Fibroblast of peridontal ligament (primary cell): Measurements from ENCODE around the gene MGME1.

Experiments
- DNase-seq: peaks from one replicate; pipeline ENCODE4 v3.0.0-alpha.2; 2010; ENCODE audit errors: extremely low read depth

Gene MGME1, protein sequence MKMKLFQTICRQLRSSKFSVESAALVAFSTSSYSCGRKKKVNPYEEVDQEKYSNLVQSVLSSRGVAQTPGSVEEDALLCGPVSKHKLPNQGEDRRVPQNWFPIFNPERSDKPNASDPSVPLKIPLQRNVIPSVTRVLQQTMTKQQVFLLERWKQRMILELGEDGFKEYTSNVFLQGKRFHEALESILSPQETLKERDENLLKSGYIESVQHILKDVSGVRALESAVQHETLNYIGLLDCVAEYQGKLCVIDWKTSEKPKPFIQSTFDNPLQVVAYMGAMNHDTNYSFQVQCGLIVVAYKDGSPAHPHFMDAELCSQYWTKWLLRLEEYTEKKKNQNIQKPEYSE

DNA sequence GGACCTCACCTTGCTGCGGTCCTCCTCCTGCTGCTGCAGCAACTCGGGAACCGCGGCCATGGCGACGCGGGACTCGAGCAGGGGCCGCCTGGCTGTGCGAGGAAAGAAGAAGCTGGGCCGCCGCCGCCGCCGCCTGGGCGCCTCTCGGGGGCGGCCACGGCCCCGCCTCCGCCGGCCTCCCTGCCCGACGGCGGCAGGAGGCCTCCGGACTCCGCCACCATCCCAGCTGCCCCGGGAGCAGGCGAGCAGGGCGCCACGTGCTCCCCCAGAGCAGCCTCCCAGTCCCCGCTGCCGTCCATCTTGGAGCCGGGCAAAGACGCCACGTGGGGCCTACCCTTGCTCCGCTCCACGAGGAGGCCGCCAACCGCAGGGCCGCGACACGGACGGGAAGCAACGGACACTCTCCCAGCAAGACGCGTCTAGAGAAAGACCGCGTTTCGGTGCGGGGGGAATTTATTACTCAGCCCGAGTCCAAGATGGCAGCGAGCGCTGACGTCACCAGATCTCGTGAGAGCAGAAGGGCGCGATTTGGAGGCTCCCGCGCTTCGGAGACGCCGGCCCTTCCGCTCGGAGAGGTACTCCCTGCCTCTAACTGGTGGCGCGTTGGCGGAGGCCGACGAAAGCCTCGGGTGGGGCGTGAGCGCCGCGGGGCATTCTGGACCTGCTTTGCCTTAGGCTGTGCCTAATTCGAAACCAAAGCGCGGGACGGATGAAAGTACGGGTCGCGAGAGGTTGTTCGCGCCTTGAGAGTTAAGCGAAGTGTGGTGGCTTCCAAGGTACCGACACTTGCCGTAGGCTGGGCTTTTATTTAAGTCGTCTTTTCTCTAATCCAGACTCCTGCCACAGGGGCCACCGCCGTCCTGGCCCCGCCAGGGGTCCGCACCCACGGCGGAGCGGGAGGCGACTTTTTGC lies at the start of gene MGME1, which contains the start of gene SNX5:
Gene MGME1, plus strand, starts transcription at position 653 of the 912 bp plus-strand sequence. CDS start 842 bp downstream, outside the sequence.
Gene SNX5, minus strand, starts transcription at position 429 of the 912 bp plus-strand sequence. Its CDS starts 369 bp downstream, at position 60.
- peak; percentile 99 for DNase-seq

DNA sequence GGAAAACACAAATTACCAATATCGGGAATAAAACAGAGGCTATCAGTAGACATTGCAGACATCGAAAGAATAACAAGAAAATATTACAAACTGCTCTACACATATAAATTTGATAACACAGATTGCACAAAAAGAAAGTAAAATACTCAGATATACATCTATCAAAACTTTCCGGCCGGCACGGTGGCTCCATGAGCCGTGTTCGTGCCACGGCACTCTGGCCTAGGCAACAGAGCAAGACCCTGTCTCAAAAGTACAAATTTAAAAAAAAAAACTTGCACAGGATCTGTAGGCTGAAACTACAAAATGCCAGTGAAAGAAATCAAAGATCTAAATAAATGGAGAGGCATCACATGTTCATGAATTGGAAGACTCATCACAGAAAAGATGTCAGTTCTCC lies 49.7 kb upstream of the MGME1 start:
- DNase-seq = no peak

DNA sequence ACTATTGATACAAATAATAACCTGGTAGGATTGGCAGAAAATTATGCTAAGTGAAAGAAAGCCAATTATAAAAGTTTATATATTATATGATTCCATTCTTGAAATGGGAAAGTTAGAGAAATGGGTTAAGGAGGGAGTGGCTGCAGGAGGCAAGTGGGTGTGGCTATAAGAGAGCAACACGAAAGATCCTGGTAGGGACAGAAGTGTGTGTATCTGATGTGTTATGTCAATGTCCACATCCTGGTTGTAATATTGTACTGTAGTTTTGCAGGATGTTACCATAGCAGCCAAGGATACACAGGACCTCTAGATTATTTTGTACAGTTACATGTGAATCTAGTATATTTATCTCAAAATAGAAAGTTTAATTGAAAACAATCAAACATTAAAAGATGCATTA lies 47.0 kb upstream of the MGME1 start:
- DNase-seq = no peak

DNA sequence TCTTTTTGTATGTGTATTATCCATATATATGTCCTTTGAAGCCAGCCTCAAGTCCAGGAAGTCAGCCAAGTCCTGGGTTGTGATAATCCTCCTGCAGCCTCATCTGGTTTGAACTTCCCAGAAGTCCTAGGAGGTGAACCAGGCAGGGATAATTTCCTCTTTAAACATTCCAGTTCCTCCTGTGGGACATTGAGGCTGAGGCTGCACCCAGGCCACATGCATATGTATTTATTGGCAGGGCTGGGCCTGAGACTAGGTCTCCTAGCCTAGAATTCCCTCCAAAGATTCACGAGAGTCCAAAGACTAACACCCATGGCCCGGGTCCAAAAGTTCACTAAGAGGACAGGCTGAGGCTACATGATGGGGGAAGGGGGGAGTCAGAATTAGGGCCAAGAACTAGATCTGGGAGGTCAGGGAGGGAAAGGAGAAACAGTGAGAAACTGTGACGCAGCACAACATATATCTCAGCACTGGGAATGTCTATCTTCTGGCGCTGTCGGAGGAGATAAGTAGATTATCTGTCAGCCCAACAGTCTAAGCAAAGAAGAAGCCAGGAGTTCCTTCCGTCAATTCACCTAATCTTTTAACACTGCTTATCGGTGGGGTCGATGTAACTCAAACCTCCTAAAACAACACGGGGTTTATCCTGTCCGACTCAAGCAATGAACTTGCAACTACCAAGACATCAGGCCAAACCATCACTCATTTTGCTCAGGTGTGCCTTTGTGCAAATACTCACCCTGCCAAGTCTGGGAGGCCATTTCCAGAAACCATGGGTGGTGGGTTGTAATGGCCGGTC lies 43.5 kb upstream of the MGME1 start:
- peak; percentile 40 for DNase-seq

DNA sequence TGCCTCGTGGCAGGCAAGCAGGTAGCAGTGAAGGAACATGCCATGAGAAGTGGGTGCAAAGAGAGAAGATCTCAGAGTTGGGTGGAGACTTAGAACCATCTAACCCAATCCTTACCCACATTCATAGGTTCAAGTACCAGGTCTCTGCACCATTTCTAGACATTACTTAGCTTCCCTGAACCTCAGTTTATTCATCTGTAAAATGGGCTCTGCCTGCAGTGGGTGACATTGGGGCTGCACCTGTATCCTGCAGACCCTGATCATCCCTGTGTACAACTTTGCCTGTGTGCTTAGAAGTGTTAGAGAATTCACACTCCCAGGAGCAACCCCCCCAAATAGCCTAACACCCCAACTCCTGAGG lies 42.9 kb upstream of the MGME1 start:
- DNase-seq = no peak

DNA sequence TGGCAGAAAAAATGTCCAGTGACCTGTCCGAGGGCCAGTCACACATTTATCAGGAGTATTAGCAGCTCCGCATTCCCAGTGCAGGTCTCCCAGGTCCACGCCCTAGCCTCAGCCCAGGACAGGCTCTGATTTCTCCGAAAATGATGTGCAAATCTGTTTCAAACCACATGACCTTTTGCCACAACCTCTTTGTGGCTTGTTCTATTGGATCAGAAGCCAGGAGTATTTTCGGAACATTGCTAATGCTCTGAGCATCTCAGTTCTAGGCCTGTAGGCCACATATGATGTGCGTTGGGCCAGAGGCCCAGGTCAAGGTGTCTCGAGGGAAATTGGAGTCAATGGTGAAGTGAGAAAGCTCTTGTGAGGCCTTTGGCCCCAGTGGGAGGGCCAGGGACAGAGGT lies 40.6 kb upstream of the MGME1 start:
- DNase-seq = no peak

DNA sequence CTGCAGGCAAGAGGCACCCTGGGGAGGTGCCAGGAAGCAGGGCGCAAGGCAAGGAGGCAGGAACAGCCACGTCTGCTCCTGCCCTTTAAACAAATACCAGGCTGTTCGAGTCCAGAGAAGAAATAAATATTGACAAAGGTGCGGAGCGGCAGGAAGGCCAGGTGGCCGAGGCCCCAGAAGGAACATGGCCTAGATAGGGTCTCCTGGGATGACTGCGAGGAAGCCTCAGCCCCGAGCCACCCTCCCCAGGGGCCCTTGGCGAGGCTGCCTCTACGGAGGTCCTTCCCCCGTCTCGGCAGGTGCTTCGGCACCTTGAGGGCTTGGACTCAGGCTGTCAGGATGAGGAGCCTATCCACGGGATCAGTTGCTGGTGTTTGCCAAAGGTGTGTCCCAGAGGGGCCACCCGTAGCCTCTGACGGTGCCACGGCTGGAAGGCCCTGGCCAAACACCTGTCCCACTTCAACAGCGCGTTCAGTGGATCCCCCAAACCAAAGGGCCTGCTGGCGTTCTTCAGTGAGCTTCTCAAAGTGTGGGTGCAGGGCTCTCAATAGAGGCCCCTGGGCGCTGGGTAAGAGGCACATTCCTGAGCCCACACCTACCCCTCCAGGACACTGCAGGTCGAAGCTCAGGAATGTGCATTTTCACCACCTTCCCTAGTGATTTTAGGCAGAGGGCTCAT lies 40.0 kb upstream of the MGME1 start:
- no peak for DNase-seq

DNA sequence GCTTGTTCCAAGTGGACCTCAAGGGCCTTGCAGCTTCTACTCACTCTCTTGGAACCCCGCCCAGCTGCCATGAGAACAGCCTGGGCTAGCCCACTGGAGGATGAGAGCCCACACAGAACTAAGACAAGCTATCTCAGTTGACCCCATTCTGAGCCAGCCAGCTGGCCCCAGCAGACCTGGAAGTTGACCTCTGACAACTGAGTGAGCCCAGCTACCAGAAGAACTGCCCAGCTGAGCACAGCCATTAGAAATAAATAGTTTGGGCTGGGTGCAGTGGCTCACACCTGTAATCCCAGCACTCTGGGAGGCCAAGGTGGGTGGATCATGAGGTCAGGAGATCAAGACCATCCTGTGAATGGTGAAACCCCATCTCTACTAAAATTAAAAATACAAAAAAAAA lies 37.3 kb upstream of the MGME1 start:
- DNase-seq = no peak

DNA sequence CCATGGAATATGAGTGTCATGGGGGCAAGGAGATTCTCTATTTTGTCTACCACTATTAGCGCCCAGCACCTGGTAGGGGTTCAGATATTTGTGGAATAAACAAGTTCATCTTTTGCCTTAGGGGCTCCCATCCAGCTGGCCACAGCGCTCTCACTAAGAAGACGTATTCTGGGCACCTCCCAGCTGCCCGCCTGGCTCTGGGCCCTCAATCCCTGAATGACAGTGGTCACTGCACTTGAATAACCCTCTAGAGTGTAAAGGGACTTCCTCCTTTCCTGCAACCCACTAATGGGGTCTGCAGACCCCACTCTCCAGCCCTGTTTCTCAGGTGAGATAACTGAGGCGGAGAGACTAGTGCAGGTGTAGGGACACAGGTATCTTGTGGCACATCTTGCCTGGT lies 36.4 kb upstream of the MGME1 start:
- DNase-seq = no peak

DNA sequence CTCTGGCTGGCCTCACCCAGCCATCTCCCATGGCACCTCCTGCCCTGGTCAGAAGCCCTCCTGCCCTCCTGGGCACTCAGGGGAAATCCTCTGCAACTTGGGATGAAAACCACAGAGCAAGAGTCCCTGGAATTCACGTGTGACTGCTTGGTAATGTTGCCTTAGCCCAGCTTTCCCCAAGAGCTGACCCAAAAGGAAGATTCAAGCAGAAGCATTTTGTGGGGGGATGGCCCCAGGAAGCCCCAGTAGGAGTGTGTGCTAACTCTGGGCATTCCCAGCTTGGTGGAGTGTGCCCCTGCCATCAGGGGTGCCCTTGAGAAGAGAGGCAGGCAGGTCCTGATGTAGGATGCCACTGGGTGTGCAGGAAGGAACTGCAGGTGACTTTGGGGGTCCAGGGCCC lies 35.7 kb upstream of the MGME1 start:
- DNase-seq = no peak

DNA sequence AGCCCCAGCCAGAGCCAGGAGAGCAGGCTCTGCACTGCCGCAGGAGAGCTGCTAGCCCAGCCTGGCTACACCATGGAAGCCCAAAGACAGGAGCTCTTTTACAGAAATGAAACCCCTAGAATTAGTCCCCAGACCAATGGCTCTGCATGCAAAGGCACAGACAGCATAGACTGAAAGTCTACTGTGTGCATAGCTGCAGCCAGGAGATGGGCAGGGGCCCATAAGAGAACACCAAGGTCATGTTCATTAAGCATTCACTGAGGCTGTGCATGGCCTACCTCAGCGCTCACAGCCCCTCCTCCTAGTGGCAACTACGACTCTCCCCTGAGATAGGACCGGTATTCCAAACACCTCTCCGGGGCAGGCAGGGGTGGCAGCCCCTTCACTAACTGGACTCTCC lies 35.1 kb upstream of the MGME1 start:
- no peak for DNase-seq

DNA sequence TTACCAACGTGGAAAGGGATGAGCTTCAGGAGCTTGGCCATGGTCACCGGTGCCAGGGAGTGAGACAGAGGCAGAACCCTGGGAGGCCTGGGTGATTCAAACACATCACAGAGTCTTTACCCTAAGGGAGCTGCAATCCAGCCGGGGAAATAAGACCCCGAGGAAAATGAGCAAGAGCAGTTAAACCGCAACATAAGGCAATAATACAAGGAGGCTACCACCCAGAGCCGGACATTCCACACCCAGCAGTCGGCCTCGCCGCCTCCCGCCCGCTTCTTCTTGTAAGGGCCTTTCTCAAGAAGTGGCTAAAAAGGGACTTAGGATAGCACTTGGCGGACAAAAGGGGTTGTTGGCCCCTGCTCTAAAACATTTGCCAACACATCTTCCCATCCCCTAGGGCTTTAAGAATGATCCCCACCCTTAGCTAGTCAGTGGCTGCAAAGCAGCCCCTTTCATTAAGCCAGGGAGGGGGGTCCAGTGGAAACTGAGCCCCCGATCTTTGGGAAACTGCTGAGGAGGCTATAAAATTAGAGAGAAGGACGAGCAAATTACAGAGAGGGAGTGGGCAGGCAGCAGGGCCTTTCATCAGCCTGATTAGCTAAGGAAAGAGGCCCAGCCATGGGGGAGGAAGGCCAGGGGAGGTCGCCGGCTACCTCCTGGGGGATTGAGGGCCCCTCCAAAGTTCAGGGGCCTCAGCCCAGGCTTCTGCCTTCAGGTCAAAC lies 34.5 kb upstream of the MGME1 start:
- DNase-seq = peak; percentile 62

DNA sequence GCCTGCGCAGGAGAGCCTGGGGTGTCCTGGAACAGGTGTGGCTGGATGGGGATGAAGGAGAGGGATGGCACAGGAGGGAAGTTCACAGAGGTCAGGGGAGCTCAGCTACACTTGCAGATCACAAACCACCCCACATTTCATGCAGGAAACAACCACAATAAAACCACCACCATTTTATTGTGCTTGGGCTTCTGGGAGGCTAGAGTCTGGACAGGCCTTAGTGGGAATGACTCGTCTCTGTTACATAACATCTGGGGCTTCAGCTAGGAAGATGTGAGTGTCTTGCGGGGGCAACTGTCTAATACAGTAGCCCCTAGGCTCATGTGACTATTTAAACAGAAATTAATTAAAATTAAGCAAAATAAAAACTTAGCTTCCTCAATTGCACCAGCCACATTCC lies 33.6 kb upstream of the MGME1 start:
- DNase-seq = no peak

DNA sequence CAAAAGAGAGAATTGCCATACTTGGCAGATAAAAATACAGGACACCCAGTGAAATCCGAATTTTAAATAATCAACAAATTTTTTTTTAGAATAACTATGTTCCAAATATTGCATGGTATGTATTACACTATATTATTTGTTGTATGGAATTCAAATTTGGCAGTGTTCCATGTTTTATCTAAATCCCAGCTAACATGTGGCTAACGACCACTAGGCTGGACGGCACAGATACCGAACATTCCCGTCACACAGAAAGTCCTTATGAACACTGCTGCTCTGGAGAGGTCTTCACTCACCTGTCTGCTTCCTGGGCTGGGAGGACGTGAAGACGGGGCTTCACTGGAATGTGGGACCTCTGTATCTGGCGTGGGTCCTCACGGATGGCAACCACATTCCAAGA lies 33.1 kb upstream of the MGME1 start:
- DNase-seq = no peak

DNA sequence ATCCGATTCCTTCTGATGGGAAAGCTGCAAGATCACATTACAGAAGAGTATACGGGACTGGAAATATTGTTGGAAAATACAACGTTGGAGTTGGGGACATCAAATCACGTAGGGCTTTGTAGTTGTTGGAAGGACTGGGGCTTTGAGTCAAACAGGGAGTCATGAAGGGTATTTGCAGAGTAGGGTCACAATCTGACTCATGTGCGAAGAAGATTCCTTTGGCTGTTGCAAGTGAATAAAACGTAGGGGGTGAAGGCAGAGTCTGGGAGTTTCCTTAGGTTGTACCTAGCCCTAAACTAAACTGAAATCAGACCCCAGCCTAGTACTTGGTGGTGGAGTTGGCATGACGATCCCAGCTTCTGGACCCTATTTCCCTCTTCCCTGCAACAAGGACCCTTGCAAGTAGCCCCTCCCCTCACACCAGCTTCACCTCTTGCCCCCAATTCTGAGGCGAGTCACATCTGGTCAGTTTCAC lies 32.5 kb upstream of the MGME1 start:
- no peak for DNase-seq

DNA sequence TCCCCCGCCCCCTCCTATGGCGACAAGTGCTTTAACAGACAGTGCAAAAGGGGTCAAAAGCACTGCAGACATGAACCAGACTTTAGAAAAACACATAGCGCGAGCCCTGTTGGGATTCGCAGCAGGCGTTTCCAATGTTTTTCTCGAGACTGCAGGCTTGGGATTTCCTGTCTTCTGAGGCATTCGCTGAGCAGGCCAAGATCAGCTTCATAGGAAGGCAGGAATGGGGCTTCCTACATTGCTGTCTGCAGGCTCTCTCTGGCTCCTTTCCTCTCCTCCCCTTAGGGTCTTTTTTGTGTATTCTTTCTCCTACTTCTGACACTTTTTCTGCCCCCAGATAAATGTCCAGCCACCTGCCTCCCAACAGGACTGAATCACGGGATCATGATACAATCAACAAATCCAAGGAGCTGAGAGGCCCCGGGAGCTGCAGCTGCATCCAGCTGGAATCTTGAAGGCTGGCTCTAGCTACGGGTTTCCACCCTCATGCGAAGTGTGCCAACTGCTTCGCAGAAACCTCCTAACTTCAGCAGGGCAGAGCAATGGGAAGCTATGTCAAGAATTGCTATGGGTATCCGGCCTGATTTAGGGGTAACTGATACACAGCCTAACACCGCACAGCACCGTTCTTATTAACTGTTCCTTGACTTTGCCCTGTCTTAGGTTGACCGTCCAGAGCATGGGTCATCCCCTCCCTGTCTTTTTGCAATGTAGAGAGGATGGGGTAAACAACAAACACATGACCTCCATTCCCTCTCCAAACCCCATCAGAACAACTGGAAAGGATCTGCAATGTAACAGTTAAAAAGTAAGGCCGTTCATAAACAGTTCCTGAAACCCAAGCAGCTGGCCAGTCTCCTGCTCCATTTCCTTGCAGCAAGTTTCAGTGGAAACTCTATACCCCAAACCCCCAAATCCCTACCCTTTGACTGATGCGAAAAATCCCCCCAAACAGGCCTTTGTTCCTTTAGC lies 31.8 kb upstream of the MGME1 start:
- DNase-seq = peak; percentile 84

DNA sequence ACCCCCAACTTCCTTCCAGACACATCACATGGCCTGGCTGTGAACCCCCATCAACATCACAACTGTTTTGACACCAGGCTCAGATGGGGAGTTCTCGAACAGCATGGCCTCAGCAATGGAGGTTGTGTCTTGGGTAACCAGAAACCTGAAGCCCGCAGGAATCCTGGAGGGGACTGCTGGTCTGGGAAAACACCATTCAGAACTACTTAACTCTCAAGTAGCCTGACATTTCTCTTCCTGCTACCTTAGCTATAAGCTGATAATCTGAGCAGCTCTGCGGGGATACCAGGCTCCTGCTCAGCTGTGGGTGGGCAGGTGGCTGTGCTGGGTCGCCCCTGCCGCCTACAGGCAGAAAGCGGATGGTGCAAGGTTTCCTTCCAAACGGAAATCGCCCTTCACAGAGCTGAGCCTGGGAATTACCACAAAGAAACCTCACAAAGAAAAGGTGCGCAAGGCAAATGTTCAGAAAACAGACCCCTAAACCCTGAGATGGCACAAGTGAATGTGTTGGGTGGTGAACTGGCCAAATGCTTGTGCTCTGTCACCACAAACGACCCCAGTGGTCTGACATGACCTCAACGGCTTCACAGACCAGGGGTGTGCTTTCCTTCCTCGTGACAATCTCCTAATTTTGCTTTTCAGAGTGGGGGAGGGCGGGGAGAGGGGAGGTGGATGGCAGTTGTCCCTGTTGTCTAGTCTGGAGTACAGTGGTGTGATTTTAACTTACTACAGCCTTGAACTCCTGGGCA lies 29.8 kb upstream of the MGME1 start:
- peak; percentile 67 for DNase-seq

DNA sequence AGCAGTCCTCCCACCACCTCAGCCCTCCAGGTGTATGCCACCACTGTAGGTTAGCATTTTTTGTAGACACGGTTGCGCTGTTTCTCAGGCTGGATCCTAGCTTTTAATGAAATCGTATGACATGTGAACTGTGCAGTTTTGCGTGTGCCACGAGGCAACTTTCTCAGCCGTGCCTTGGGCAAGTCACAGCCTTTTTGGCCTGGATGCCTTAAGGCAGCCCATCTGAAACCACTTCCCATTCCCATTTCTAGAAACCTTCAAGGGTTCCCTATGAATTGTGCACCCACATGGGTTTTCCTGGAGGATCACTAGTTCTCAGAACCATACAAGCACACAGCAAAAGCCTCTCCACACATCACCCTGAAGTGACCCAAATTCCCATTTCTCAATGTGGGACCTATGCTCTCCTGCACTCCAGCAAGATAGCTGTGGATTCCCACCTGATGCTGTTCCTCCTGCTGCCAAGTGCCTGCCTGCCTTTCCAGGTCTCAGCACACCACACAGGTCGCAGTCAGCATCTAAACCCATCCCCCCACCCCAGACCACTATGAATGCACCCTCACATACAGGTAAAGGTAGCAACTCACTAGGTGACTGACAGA lies 29.1 kb upstream of the MGME1 start:
- DNase-seq = no peak
